HG02798 (cell line): Measurements from ENCODE around the gene SLC10A7.

Experiments
- ATAC-seq: cut with Tn5 transposase; IDR thresholded peaks from one replicate; pipeline ENCODE4 v1.9.1; 2021; ENCODE audit warnings: mild to moderate bottlenecking; ENCODE audit not compliant: unreplicated experiment, poor library complexity

Gene SLC10A7

DNA sequence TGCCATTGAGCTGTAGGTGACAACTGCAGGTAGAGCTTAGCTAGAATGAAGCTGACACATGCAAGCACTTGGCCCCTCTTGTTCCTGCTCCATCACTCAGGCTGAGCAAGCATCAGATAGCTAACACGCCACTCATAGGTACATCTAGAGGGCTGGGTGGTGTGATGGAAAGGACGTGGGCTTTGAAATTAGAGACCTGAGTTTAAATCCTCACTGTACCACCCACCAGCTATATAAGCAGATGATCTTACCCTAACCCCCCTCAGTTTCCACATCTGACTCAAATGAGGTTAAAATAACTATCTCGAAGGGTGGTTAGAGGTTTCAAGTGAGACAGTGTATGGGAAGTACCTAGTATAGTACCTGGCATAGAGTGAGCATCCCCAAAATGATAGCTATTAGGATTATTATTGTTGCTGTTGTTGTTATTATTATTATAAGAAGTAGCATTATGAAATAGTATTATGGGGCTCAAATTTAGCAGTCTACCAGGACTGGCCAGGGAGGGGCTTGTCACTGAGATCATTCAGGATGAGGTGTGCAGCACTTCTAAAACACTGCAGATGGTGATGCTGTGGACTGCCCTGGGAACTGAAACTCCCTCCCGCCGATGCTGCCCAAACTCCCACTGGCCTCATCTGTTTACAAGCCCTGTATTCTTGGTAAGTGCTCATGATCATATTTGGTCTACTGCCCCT, 248.4 kb downstream of the SLC10A7 start:
- ATAC-seq = peak; percentile 74

DNA sequence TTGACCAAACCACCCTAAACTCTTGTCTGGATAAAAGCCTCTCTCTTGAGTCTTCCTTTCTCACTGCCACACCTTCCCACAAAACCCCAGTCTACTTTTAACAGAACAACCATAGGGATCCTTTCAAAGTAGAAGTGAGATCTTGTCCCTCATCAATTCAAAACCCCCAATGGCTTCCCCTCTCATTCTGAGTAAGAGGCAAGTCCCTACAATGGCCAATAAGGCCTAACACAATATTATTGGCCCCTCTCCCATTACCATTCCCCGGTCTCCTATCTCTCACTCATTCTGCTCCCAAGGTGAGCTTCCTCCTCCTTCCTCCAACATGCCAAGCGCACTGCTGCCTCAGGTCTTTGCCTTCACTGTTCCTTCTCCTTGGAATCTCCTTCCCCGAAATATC, 250.3 kb downstream of the SLC10A7 start:
- ATAC-seq = no peak

GRCh38 chr4:146269228-146269653, 252.5 kb downstream of the SLC10A7 start:
- peak; percentile 55 for ATAC-seq

GRCh38 chr4:146267826-146268225, 253.9 kb downstream of the SLC10A7 start:
- no peak for ATAC-seq

DNA sequence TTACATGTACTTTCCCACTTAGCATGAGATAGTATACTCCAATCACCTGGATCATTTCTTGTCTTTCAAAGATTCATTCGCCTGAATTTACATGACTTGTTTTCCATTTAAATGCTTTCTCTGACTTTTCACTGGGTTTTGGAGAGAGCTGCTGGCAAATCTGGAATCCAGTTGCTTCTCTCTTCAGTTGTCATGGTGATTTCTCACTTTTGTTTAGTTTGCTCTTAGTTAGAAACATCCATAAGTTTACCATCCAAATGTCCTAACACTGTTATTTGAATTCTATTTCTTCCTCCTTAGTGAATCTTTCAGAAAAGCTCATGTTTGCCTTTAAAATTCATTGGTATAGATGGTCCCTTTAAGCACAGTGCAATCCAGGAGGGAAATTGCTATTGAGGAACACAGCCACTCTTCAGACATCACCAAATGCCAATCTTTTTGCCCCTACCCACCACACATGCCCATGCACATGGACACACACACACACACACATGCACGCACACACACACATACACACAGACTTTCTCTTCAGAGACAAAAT, 255.7 kb downstream of the SLC10A7 start:
- ATAC-seq = no peak

DNA sequence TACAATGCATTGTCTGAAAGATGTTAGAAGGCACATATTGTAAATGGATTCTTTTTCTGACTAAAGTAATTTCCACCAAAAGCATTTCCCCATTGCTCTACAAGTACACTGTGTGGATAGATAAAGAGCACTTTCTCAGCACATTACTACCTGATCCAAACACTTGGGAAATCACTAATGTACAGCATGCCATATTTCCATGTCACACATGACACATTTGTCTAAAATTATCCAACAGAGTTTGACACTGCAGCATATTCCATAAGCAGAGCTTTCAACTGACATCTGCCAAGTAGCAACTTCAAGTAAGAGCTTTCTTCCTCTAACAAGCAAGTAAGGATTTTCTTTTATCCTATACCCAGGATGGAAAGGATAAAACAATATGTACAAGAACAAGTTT, 257.9 kb downstream of the SLC10A7 start:
- no peak for ATAC-seq

DNA sequence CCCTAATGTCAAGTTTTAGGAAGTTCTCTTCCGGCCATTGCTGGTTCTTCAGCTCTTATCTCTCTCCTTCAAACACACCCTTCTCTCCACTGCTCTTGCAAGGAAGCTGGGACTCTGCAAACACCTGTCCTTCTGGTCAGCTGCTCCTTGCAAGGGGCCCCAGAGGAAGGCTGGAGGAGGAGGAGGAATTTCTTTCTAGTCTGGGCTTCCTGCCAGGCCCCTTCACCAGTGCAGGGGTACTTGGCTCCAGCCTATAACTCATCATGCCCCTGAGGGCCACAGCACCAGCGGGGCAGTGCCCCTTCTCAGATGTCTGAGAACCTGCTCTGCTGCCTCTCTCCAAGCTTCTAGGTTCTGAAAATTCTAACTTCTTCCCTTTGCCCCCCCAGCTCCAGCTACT, 260.7 kb downstream of the SLC10A7 start:
- ATAC-seq = no peak

GRCh38 chr4:146260521-146260920, 261.2 kb downstream of the SLC10A7 start:
- no peak for ATAC-seq

- ATAC-seq = no peak
Observed at GRCh38 chr4:146257511-146257910, 264.2 kb downstream of the SLC10A7 start.

DNA sequence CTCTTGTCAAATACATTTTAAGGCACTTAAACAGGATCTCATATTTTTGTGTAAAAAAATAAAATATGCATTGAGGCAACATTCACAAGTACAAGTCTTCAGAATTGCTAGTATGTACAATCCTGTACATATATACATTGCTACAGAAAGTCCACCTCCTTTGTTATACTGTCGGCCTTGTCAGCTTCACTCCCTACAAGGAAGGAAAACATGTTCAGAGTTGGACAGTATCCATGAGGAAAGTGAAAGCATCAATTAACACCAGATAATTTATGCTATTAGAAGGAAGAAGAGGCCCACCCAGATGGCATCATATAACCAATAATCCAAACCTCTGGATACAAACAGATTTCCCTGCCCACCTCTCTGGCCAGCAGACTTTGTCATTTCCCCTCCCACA, 265.4 kb downstream of the SLC10A7 start:
- no peak for ATAC-seq

- ATAC-seq = no peak
Observed at GRCh38 chr4:146255874-146256273, 265.9 kb downstream of the SLC10A7 start.

DNA sequence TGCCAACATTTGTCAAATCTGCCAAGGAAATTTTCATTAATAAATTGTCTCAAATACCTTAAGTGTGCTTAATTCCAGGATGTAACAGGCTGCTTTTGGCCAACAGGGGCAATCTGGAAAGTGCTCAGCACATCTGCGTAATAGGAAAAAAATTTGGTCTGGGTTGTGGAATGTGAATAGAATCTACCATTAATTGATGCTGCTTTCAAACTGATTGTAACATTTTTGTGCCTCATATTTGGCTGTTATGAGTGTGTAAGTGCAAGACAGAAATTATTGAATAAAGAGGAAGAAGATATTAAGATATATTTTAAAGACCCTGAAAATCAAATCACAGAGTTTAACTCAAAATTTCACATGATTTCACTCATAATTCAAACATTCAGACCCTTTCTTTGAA, 266.3 kb downstream of the SLC10A7 start:
- ATAC-seq = no peak

GRCh38 chr4:146252969-146253611, 268.6 kb downstream of the SLC10A7 start:
- ATAC-seq = no peak

- ATAC-seq = no peak
Observed at GRCh38 chr4:146247356-146247755, 274.4 kb downstream of the SLC10A7 start.

DNA sequence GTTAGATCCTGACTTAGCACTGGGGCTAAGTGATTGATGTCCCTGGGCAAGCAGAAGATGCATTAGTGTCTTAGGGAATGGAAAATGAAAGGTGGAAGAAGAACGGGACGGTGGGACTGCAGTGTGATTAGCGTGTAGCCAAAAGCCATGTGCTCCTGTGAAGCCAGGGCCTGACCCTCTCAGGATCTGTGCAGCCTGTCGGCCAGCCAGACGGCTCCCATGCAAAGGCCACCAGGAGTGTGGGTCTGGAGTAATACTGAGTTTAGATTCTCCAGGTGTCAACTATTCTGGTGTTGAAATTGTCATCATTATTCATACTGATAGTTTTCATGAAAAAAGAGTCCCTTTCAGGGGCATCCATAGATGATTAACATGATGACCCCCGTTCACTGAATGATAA, 275.4 kb downstream of the SLC10A7 start:
- no peak for ATAC-seq

- no peak for ATAC-seq
Observed at GRCh38 chr4:146245850-146246249, 275.9 kb downstream of the SLC10A7 start.

DNA sequence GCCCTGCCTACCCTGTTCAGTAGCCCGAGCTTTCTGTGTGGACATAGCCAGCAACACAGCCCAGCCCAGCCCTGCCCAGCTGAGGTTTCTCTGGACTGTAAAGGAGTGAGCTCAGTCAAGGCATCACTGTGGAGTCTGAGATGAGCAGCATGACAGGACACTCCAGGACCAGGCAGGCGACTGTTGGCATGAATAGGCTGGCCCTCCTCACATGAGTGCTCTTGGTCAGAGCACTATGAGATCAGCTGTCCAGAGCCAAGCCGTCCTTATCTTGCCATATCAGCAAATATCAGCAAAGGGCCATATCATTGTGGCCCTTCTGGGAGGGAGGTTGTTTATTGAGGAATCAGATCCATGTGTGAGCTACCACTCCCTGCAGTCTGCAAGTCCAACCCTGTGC, 276.5 kb downstream of the SLC10A7 start:
- ATAC-seq = no peak

- no peak for ATAC-seq
Observed at GRCh38 chr4:146244496-146244895, 277.2 kb downstream of the SLC10A7 start.

GRCh38 chr4:146243883-146244277, 277.9 kb downstream of the SLC10A7 start:
- ATAC-seq = no peak

- ATAC-seq = peak; percentile 88
Observed at GRCh38 chr4:146243141-146243882, 278.4 kb downstream of the SLC10A7 start.

DNA sequence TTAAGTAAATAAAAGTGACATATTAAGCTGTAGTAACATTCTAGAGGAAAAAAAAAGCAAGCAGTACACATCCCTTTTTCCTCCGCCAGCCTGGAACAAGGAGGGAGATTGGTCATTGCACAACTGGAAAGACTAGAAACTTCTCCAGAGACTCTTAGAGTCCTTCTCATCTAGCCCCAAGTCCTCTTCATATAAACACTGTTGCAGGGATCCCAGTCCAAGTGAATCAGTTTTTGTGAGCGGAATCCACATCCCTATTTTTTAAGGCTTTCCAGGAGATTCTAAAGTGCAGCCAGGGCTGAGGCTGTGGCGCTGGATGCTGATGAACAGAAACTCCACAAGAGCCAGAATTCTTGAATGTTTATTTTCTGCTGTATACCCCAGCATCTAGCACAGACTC, 283.6 kb downstream of the SLC10A7 start:
- ATAC-seq = no peak
